HL-60 (cell line): ENCODE results near the gene TNNT2.

Experiments used
- POLR2AphosphoS5 ChIP-seq: IDR thresholded peaks from 2 replicates; pipeline ENCODE4 v1.6.1; 2012; ENCODE audit warnings: low read depth
- SPI1 ChIP-seq: IDR thresholded peaks from 2 replicates; pipeline ENCODE4 v1.6.1; 2012; ENCODE audit warnings: low read depth, mild to moderate bottlenecking, borderline replicate concordance
- TF ChIP-seq, protein P1 (sequence below): IDR thresholded peaks from one replicate; pipeline ENCODE4 v1.5.1; 2011; ENCODE audit warnings: low read length, control low read depth, inconsistent platforms; ENCODE audit not compliant: insufficient read depth

DNA sequence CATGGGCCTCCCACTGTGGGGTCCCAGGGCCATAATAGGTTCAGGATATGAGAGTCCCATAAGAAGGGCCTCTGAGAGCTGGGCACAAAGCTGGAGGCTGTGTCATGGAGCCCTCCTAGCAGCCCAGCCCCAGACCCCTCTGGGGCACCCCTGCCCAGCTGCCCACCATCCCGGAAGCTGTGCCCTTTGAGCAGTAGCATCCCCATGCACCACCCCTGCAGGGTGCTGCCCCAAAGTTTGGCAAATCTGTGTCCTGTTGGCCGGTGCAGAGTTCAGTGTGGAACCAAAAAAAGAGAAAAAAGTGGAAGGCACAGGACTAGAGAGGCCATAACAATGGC, 17.6 kb downstream of the TNNT2 start:
- no peak for TF ChIP-seq POLR2AphosphoS5
- TF ChIP-seq, protein P1, sequence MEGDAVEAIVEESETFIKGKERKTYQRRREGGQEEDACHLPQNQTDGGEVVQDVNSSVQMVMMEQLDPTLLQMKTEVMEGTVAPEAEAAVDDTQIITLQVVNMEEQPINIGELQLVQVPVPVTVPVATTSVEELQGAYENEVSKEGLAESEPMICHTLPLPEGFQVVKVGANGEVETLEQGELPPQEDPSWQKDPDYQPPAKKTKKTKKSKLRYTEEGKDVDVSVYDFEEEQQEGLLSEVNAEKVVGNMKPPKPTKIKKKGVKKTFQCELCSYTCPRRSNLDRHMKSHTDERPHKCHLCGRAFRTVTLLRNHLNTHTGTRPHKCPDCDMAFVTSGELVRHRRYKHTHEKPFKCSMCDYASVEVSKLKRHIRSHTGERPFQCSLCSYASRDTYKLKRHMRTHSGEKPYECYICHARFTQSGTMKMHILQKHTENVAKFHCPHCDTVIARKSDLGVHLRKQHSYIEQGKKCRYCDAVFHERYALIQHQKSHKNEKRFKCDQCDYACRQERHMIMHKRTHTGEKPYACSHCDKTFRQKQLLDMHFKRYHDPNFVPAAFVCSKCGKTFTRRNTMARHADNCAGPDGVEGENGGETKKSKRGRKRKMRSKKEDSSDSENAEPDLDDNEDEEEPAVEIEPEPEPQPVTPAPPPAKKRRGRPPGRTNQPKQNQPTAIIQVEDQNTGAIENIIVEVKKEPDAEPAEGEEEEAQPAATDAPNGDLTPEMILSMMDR, result no peak
- TF ChIP-seq SPI1, result no peak
